GM19438 (cell line): ENCODE measurements around the gene MLEC.

Experiments
- ATAC-seq: cut with Tn5 transposase; IDR thresholded peaks from one replicate; pipeline ENCODE4 v1.9.1; 2021; ENCODE audit warnings: low read depth; ENCODE audit not compliant: unreplicated experiment

MLEC gene

GRCh38 chr12:120739031-120739762, 52.2 kb downstream of the MLEC start:
- ATAC-seq = no peak

- ATAC-seq = no peak
Measured at GRCh38 chr12:120739821-120740613, 53.1 kb downstream of the MLEC start.

GRCh38 chr12:120740871-120741270, 53.9 kb downstream of the MLEC start:
- no peak for ATAC-seq

- ATAC-seq = no peak
Measured at GRCh38 chr12:120741476-120742421, 54.8 kb downstream of the MLEC start.

GRCh38 chr12:120744922-120745493, 58.1 kb downstream of the MLEC start:
- no peak for ATAC-seq

- no peak for ATAC-seq
Measured at GRCh38 chr12:120748242-120748641, 61.3 kb downstream of the MLEC start.

GRCh38 chr12:120749256-120749655, 62.3 kb downstream of the MLEC start:
- ATAC-seq = no peak

GRCh38 chr12:120750806-120751205, 63.9 kb downstream of the MLEC start:
- no peak for ATAC-seq

- no peak for ATAC-seq
Measured at GRCh38 chr12:120751389-120751788, 64.4 kb downstream of the MLEC start.
